GM19463 (cell line): ENCODE results near the gene REM2.
A peak's percentile ranks its signal among the peaks of the same experiment; 100 is the strongest.
"Not testable (repeated sequence)": the region's sequence is repeated elsewhere in the genome, so short reads cannot be mapped to it uniquely, and the experiment has no call there.

Experiments
- ATAC-seq: cut with Tn5 transposase; IDR thresholded peaks from one replicate; pipeline ENCODE4 v1.9.1; 2021; ENCODE audit warnings: mild to moderate bottlenecking, moderate library complexity; ENCODE audit not compliant: unreplicated experiment

The REM2 gene

DNA sequence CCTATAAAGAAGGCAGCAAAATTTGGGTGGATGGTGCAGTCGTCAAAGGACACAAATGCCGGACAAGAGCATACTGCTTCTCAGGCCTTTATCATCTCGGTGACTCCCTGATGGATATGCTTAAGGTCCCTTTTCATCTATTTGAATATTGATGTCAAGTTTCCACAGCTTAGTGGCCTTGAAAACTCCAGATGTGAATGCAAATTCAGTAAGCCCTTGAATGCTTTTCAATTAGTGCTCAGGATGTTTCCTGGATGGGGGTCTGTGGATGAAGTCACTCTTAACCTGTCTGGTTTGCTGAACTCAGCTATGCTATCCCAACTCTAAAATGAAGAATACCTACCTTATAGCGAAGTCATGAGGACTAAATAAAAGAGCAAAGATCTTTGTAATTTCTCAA lies 10.7 kb downstream of the REM2 start:
- no peak for ATAC-seq

DNA sequence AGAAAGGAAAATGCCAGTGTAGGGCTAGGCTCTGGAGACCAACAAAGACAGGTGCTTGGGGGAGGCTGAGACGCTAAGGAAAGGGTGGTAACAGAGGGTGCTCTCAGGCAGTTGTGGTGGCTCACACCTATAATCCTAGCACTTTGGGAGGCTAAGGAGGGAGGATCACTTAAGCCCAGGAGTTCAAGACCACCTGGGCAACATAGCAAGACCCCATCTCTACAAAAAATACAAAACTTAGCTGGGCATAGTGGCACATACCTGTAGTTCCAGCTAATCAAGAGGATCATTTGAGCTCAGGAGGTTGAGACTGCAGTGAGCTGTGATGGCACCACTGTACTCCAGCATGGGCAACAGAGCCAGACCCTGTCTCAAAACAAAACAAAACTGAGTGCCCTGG lies 12.4 kb downstream of the REM2 start:
- ATAC-seq, result no peak

DNA sequence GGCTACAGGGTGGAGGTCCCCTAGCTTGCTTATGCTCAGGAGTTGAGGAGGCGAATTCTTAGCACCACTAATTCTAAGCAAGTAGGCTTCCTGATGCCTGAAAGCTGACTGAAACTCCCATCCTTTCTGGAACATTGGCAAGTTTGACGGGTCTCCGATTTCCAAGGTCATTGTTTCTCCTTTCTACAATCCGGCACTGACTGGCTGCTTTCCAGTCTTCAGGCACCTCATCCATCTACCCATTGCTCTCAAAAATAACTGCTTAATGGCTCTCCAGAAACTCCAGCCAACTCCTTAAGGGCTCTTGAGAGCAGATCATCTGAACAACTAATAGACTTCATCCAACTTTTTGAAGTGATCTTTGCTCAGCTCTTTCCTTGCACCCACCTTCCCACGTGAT lies 13.3 kb downstream of the REM2 start:
- no peak for ATAC-seq

DNA sequence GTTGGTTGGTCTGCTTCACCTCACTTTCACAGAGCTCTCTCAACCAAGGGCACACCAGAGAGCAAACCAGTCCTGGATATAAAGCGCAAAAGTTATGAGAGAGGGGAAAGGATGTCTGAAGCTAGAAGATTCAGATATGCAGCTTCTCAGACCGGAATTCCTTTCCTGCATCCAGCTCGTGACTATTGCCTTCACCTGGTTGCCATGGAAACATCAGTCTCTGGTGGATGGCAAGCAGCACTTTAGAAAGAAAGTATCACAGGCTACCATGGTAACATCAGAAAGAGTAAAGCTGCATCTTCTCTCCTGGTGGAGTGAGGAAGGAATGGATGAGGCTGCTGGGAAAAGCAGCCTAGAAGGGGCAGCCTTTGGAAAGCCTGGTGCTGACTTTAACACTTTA lies 13.7 kb downstream of the REM2 start:
- no peak for ATAC-seq

DNA sequence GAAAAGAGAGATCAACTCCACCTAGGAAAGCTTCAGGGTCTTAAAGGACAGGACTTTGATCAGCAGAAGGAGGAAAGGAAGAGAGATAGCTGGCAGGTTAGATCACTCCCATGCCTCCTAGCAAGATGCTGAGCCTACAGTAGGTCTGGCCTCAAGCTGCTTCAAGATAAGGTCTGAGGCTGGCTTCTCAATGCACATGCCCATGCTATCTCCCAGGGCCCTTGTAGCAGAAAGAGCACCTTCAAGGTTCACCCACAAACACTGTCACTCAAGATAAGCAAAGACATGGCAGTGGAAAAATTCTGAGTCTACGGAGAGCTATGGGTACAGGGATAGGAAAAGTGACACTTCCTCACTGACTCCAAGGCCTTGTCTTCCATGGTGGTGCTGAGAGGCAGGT lies 14.3 kb downstream of the REM2 start:
- no peak for ATAC-seq

DNA sequence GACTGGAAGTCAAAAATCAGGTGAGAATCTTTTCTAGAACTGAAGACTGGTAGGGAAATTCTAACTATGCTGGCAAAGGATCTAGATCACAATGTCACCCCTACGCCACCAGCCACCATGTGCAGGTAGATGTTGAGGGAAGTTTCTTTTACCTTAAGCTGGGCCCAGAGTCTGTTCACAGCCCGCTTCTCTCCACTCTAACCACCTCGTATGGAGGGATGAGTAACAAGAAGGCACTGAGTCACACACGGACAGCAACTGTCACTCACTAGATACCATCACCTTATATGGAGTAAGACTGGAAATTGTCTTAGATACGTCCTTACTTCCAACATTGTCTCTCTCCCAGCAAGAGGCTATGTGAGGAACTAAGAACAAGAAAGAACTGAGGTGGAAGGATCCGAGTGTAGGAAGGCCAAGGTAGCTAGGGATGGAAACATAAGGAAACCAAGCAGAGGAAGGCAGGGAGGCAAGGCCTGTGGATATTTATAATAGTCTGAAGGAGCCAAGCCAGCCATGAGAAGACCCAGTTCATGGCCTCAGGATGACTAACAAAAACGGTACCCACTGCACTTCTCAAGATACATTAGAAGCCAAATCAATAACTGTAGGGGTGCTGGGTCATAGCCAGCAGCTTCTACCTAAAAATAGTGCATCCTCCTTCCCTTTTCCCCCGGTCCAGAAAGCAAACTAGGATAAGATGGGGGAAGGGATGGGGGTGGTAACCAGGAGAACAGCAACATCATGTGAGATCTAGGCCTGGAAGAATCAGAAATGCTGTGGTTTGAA lies 15.5 kb downstream of the REM2 start:
- no peak for ATAC-seq

DNA sequence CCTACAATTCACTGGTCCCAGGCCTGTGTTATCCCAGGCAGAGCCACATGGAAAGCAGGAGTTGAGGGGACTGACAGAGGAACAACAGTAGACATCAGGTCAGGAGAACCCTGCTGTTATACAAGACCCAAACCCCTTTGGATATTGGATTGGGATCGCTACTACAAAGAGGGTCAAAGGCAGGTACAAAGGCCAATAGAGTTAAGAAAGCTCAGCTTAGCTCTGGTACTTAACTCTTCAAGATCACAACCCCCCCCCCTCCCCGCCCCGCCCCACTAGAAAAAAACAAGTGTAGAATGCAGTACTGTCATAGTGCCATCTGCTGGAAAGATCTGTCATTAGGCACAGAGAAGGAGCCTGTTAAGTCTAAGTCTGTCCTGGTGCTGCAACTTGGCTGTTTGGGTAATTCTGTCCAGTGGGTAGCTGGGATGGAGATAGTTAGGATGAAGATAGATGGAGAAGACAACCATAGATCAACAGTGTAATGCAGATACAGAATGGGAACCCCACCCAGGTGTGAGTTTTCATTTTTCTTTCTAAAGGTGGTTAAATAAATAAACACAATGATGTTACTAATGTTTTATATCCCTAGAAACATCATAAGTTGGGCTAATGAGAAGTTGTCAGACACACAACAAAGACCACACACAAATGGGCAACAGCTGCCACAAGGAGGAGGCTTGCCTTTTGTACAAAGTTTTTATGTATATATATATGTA lies 17.2 kb downstream of the REM2 start:
- no peak for ATAC-seq

DNA sequence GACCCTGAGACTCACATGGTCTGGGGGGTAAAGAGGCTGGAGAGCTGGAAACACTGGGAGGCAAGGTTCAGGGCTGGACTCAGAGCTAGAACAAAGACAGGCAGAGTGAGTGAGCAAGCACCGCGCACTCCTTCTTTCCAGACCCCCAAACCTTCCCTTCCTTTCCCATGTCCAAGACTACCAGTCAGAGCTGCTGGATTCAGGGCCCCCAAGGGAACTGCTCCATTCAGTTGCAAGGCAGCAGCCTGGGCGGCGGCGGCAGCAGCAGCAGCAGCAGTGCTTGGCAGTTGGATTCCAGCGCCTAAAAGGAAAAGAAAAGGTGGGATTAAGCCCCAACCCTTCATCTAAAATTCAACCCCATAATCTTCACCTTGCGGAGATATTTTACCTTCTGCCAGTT lies 18.8 kb downstream of the REM2 start:
- no peak for ATAC-seq

DNA sequence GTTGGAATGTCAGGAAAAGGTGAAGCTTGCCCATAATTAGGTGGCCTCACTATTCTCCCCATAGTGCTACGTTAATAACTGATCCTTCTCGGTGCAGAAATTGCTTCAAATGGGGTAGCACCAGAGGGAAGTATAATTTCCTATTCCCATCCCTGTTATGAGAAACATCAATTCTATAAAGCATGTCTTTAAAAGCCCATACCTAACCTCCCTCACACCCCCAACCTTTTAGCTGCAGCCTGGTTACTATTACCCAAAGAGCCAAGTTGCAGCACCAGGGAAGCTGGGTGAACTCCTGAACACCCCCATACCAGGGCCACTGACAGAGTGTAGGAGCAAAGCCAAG lies 20.7 kb downstream of the REM2 start:
- no peak for ATAC-seq

DNA sequence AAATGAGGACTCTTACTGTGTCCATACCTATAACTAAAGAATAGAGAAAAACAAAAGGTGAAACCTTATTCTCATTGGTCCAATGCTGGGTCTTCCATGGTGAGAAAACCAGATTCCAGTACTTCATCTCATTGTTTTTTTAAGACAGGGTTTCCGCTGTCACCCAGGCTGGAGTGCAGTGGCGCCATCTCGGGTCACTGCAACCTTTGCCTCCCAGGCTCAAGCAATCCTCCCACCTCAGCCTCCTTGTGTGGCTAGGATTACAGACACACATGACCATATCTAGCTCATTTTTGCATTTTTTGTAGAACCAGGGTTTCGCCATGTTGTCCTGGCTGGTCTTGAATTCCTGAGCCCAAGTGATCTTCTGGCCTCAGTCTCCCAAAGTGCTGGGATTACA lies 22.6 kb downstream of the REM2 start:
- ATAC-seq, result no peak

DNA sequence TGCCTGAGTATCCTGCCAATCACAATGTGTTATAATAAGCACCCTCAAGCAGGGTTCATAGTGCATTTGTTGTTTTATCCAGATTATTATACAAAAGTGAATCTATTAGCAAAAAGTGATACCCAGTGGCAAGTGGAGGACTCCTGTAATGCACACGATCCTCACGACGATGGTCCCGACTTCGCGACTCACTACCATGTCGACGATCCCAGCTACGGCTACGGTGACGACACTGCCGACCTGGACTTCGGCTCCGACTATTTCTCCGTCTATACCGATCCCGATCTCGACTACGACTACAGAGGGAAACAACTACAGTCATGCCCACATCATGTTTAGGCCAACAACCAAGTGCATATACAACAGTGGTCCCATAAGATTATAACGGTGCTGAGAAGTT lies 23.1 kb downstream of the REM2 start:
- ATAC-seq, result no peak

DNA sequence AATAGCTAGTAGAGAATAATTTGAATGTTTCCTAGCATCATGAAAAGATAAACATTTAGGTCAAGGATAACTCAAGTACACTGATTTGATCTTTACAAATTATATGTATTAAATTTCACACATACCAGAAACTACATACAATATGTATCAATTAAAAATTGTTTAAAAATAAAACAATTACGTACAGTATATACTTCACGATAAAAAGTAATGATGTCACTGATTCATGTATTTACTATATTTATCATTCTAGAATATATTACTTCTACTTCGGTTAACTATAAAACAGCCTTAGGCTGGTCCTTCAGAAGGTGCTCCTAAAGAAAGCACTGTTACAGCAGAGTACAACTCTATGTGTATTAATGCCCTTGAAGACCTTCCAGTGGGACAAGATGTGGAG lies 24.4 kb downstream of the REM2 start:
- no peak for ATAC-seq

DNA sequence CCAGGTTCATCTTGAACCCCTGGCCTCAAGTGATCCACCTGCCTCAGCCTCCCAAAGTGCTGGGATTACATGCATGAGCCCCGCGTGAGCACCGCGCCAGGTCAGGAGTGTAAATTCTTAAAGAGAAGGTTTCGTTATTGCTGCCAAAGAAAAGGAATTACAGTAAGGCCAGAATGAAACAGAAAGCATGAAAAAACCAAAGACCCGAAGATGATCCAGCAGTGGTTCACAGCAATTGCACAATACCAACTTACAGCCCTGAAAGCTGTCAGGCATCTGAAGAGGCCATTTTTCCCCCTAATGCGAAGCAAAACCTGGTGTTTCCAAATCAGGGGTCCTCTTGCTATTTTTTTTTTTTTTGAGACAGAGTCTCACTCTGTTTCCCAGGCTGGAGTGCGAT lies 25.6 kb downstream of the REM2 start:
- ATAC-seq, result no peak

DNA sequence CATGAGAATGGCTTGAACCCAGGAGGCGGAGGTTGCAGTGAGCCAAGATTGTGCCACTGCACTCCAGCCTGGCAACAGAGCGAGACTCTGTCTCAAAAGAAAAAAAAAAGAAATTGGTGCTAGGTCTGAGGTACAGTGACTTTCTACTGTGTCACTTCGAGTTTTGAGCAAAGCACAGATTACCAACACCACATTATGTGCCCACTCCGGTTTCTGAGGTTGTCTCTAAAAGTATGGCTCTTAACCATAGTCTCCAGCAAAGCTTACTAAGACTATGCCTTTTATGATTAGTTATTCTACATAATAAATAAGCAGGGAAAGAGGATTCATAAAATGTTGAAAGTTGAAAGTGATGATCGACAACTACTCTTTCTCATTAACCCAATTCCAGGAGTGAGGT lies 27.9 kb downstream of the REM2 start:
- ATAC-seq, result no peak

DNA sequence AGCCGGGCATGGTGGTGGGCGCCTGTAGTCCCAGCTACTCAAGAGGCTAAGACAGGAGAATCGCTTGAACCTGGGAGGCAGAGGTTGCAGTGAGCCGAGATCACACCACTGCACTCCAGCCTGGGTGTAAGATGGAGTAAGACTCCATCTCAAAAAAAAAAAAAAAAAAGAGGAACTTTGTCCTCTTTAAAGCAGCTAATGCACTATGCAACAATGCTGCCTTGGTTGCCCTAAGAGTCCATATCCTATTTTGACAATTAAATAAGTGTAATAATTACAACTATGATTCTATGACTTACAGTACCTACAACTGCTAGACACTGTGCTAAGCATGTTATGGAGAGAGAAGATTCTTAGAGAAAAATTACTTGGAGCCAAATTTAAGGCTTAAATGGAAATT lies 31.8 kb downstream of the REM2 start:
- not testable (repeated sequence) for ATAC-seq

DNA sequence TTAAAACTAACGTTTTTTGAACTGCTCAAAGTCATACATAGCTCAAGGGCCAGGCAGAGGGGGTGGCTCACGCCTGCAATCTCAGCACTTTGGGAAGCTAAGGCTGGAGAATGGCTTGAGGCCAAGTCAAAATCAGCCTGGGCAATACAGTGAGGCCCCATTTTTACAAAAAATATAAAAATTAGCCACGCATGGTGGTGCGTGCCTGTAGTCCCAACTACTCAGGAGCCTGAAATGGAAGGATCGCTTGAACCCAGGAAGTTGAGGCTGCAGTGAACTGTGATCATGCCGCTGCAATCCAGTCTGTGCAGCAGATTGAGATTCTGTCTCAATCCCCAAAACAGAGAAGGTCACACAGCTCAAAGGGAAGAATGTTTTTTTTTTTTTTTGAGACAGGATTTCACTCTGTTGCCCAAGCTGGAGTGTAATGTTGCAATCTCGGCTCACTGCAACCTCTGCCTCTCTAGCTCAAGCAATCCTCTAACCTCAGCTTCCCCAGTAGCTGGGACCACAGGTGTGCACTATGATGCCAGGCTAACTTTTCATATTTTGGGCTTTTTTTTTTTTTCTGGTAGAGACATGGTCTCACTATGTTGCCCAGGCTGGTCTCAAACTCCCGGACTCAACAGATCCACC lies 33.0 kb downstream of the REM2 start:
- ATAC-seq, result no peak

DNA sequence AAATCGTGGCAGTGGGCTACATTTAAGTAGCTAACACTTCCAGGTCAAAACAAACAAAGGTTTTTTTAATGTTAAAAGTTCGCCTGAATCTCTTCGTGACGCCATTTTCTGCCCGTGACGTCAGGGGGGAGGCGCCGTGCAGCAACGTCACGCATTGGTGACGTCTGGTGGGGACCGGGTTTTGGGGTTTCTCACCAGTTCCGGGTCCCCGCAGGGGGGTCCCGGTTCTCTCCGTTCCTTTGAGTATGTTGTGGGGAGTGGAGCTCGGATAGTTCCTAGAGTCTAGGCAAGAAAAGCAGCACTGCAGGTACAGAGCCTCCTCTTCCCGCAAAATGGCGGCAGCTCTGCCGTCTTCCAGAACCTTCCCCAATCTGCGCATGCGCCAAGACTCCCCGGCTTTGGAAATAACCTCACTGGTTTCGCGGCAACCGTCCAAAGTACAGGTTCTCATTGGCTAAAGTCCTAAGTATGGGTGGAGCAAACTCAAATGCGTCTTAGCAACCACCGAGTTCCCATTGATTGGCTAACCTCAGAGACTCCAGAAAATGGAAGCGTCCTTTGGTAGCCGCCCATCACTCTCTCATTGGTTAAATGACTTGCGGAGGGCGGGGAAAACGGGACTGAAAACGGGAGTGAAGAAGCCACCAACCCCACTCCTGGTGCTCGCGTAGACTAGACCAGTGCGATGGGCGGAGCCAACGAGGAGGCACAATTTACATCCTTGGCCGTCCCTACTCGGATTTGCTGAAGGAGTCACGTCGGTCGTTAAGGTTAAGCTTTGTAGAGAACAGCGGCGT lies 36.0 kb downstream of the REM2 start, which contains the start of gene RBM23:
RBM23 (minus strand) TSS at position 346 of the 797 bp plus-strand sequence.
- peak; percentile 91 for ATAC-seq

DNA sequence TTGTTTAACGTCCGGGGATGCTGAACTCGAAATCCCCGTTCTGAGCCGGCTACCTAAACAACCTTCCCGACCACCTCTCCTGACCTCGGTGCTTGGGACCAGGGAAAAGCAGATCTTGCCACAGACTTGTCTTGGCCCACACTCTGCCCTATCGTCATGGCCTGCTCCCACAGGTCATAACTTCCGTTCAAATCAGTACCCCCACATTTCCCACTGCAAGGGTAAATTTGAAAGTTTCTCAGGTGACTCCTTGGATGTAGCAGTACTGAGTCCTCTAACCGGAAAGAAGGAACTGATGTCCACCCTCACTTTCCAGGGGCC lies 36.5 kb downstream of the REM2 start:
- ATAC-seq, result peak; percentile 5

DNA sequence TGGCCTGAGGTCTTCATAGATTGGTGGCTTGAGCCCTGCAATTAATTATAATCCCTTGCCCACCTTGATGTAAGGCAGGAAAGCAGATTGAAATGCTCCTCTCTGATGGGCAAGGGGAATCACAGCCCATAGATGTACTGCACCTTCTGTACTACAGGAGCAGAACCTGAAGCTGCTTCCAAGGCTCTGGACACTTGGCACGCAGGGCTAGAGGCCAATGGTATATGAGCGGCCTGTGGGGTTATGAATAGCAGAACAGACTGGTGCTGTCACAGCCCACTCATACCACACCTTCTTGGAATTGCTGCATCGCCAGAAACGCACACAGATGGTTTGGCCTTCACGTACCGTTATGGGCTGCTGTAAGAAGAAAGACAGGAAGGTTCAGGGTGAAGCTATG lies 37.7 kb downstream of the REM2 start:
- ATAC-seq, result no peak

DNA sequence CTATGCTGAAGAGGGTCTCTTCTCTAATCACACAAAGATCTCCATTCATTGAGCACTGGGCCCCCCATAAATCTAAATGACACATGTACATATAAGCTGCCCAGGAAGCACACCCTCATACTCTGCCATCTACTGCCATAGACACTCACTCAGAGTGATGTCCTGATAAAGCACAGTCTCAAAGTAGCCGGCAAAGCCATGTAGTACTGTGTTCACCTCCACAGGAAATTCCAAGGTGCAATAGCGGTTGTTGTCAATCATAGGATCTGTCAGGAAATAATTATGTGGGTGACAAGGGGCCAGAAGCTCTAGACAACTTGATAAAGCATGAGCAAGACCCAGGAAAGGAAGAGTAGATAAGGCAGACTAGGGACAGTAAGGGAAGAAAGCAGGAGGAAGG lies 39.3 kb downstream of the REM2 start:
- no peak for ATAC-seq

DNA sequence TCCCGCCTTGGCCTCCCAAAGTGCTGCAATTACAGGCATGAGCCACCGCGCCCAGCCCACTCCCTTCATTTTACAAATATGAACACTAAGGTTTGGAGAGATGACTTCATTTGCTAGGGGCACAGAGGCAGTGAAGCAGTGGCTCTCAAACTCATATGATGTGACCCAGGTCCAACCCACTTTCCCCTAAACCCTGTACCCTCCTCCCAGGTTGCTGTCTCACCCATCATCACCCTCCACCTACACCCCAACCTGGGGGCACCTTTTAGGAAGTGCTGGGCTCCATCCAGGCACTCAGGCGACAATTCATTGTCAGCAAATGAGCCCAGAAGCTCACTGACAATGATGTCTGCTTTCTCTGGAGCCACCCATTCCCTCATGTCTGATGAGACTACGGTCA lies 40.7 kb downstream of the REM2 start:
- ATAC-seq, result no peak

DNA sequence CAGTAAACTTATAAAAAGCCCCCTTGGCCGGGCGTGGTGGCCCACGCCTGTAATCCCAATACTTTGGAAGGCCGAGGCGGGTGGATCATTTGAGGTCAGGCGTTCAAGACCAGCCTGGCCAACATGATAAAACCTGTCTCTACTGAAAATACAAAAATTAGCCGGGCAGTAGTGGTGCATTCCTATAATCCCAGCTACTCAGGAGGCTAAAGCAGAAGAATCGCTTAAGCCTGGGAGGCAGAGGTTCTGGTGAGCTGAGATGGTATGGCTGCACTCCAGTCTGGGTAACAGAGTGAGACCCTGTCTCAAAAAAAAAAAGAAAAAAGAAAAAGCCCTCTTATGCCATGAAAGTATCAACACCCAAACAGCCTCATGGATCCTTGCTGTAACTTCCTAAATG lies 42.5 kb downstream of the REM2 start:
- no peak for ATAC-seq
